Psoas muscle (tissue), 8 donors: Measurements from ENCODE around the gene CTIF. TPM values are rescaled to one million over a fixed set of nuclear protein-coding genes. Genes with fewer than 3 reads are reported as not detected.
A peak's percentile ranks its signal among the peaks of the same experiment; 100 is the strongest.

ENCODE experiments used
- ATAC-seq, 4 donors: fragments of 200-7000 bp; cut with Tn5 transposase; one replicate each; pipeline ENCODE4 v1.9.1; 2020; ENCODE audit warnings: moderate library complexity in 3 of 4, mild to moderate bottlenecking in 2 of 4
- DNase-seq, 2 donors: peaks; one replicate each; pipeline ENCODE4 v3.0.0-alpha.2; 2020
- H3K27ac ChIP-seq: fragments of 200-600 bp; one replicate; pipeline ENCODE4 v1.8.0; 2022
- H3K27me3 ChIP-seq, 3 donors: fragments of 200-600 bp in 1 of 3; one replicate each; pipeline versions ENCODE4 v1.6.1 to v1.8.0; 2013 to 2022; ENCODE audit warnings: low read length in 2 of 3, mild to moderate bottlenecking in 2 of 3, moderate library complexity in 1 of 3; ENCODE audit not compliant: insufficient read depth in 3 of 3
- H3K36me3 ChIP-seq, 2 donors: fragments of 200-600 bp in 1 of 2; one replicate each; pipeline versions ENCODE4 v1.6.1 to v1.8.0; 2013 to 2022; ENCODE audit warnings: low read depth in 1 of 2, mild to moderate bottlenecking in 1 of 2, moderate library complexity in 1 of 2; ENCODE audit not compliant: insufficient read depth in 1 of 2
- H3K4me1 ChIP-seq: fragments of 200-600 bp; one replicate; pipeline ENCODE4 v1.8.0; 2022
- H3K4me3 ChIP-seq: fragments of 200-600 bp; one replicate; pipeline ENCODE4 v1.8.0; 2022; ENCODE audit warnings: mild to moderate bottlenecking
- H3K9me3 ChIP-seq: fragments of 200-600 bp; one replicate; pipeline ENCODE4 v1.8.0; 2022
- CTCF ChIP-seq: fragments of 200-600 bp; IDR thresholded peaks from one replicate; pipeline ENCODE4 v1.8.0; 2022; ENCODE audit warnings: antibody characterized with exemption
- WGBS, 3 donors: extraction: QIAGEN DNeasy Blood & Tissue Kit; methylation state at CpG; one replicate each; pipeline versions ENCODE4 v1.1.6 to v1.1.7; 2013; 5-methylcytosine and 5-hydroxymethylcytosine counted together
- intact Hi-C, 2 donors: fragments of 100-400 bp; cut with DNase I; formaldehyde crosslinking; loops; one replicate each; pipeline versions ENCODE4 v1.11.0 to v1.14.2; 2022
- polyA plus RNA-seq, 3 donors: library from polyadenylated mRNA; stranded (reverse); fragments of 200-250 nt; gene quantifications; one replicate each; pipeline ENCODE4 v1.2.3, GENCODE V29; 2013
- total RNA-seq, 4 donors: library from RNA; stranded (reverse); fragmentation: NEBNext Ultra II Directional in 2 of 4; extraction: Animal tissue kit (Norgen Biotek cat#: 25700) in 2 of 4; gene quantifications; one replicate each; pipeline versions ENCODE4 v1.2.1 to v1.2.4, GENCODE V29; 2021 to 2023
- donor health status: healthy with polysubstance abuse.
- donor health status: DM: no; HTN: no; CAD: no; lungs with moderate emphysema.
- donor health status: Bipolar disorder and iron deficiency.
- donor health status: healthy.
- donor health status: DM: yes; HTN: yes; CAD: no.
- donor health status: DM: no; HTN: no; CAD: no.
- donor health status: DM: no; HTN: no; CAD: no.
- donor health status: DM: yes; HTN: yes; CAD: no.

The CTIF gene
- total and polyA plus RNA-seq, 7 donors: 11.3 to 40.5 (median 26.9) TPM

- Histone ChIP-seq H3K27me3 (no peaks in the 10 kb centered on the region), H3K4me3 (no peak overlapping the region), H3K27ac (peak overlapping the region; percentile 59), H3K4me1 (peaks cover 7% of the 10 kb centered on the region), H3K36me3 (no peaks in the 10 kb centered on the region), H3K9me3 (no peaks in the 10 kb centered on the region)
- DNase-seq: peak in 1 of 2 donors; percentile 40
- no peak for ATAC-seq
- WGBS, 3 donors: 70 to 73% (median 73%) methylated on average over 12 of the region's 12 CpGs
- intact Hi-C loops: no loop called here
- no peak for TF ChIP-seq CTCF
These were observed 170.7 kb downstream of the CTIF start for GRCh38 chr18:48709371-48710062.

GRCh38 chr18:48711651-48712486, 173.0 kb downstream of the CTIF start:
- Histone ChIP-seq H3K27ac (no peak overlapping the region), H3K4me1 (peaks cover 7% of the 10 kb centered on the region)
- ATAC-seq: peak; percentile 51 to 83 (median 71)

GRCh38 chr18:48713309-48713708, 174.5 kb downstream of the CTIF start:
- no peak overlapping the region for H3K4me3 ChIP-seq
- ATAC-seq: peak; percentile 50 to 65 (median 54)
- no peak for TF ChIP-seq CTCF
- H3K27me3 ChIP-seq: no peaks in the 10 kb centered on the region
- intact Hi-C loops: no loop called here
- peaks cover 7% of the 10 kb centered on the region for H3K4me1 ChIP-seq
- H3K9me3 ChIP-seq: no peaks in the 10 kb centered on the region
- peak; percentile 79 to 88 for DNase-seq
- H3K27ac ChIP-seq: peak overlapping the region; percentile 55
- 67 to 74% (median 72%) methylated on average over 14 of the region's 14 CpGs for WGBS, 3 donors
- H3K36me3 ChIP-seq: no peaks in the 10 kb centered on the region

More at GRCh38 chr18:48711651-48712486, 173.0 kb downstream of the CTIF start:
- Histone ChIP-seq H3K9me3 (no peaks in the 10 kb centered on the region), H3K36me3 (no peaks in the 10 kb centered on the region), H3K4me3 (no peak overlapping the region), H3K27me3 (no peaks in the 10 kb centered on the region)
- TF ChIP-seq CTCF: peak; percentile 48
- DNase-seq: peak; percentile 43 to 59
- intact Hi-C loops: no loop called here
- WGBS, 3 donors: 69 to 79% (median 70%) methylated on average over 15 of the region's 15 CpGs

GRCh38 chr18:48714873-48715272, 176.0 kb downstream of the CTIF start:
- Histone ChIP-seq H3K36me3 (no peaks in the 10 kb centered on the region), H3K9me3 (no peaks in the 10 kb centered on the region), H3K4me1 (peaks cover 11% of the 10 kb centered on the region), H3K27ac (no peak overlapping the region), H3K4me3 (no peak overlapping the region), H3K27me3 (no peaks in the 10 kb centered on the region)
- no peak for TF ChIP-seq CTCF
- DNase-seq (no peak), ATAC-seq (no peak)
- WGBS, 3 donors: 90 to 95% (median 95%) methylated on average over 6 of the region's 6 CpGs
- intact Hi-C loops: no loop called here
